ENCODE measurements around the gene CREBBP.

The CREBBP gene

GRCh38 chr16:3854750-3855541, 25.6 kb downstream of the CREBBP start:
- no peak for DNase-seq

DNA sequence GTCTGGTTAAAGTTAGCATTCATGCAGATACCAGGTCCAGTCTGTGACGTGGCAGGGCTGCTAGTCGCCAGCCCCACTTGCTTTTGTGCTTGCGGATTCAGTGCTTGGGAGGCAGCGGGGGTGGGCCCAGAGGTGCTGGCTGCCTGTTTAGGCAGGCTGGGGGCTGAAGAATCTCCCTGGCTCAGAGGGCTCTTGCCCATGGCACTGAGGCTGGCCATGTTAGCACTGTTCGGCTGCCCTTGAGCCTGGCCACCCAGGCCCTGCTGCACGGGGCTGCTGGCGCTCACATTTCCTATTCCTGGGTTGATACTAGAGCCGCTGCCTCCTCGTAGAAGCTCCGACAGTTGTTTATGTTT, 30.0 kb downstream of the CREBBP start:
- no peak for DNase-seq

- no peak for DNase-seq
Observed at GRCh38 chr16:3849751-3850543, 30.6 kb downstream of the CREBBP start.

DNA sequence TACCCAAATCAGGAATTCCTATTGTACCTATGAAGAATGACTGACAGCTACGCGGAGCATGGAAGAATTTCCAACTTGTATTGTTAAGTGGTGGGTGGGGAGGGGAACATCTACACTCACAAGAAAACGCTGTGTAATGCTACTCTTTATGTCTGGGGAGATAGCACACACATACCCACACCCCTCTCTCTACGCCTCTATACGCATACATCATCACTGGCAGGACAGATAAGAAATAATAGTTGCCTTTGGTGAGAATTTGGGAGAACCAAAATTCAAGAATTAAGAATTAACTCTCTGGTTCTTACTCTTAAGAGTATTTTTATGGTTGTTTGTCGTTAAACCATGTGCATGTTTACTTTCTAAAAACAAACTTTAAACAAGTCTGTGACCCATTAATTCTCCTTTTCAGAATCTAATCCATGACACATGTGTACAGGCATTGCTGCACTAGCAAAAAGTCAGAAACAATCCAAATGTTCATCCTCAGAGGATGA, 33.9 kb downstream of the CREBBP start:
- DNase-seq, result no peak

- no peak for DNase-seq
Observed at GRCh38 chr16:3846087-3846486, 34.4 kb downstream of the CREBBP start.

DNA sequence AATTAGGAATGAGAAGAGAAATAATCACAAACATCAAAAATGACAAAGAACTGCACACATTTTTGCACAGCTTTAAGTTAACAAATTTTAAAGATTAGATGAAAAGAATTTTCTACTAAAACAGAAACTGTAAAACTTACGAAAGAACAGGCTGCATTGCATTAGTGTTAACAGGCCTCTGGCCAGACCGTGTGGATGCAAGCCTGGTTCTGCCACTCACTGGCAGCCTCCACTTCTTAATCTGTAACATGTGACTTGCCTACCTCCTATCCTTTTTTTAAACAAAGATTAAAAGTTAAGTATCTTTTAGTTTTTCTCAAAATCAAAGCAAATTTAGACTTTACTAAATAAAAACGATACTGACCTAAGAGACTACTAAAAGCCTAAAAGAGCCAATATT, 37.5 kb downstream of the CREBBP start:
- no peak for DNase-seq

GRCh38 chr16:3841729-3842508, 38.6 kb downstream of the CREBBP start:
- no peak for DNase-seq

DNA sequence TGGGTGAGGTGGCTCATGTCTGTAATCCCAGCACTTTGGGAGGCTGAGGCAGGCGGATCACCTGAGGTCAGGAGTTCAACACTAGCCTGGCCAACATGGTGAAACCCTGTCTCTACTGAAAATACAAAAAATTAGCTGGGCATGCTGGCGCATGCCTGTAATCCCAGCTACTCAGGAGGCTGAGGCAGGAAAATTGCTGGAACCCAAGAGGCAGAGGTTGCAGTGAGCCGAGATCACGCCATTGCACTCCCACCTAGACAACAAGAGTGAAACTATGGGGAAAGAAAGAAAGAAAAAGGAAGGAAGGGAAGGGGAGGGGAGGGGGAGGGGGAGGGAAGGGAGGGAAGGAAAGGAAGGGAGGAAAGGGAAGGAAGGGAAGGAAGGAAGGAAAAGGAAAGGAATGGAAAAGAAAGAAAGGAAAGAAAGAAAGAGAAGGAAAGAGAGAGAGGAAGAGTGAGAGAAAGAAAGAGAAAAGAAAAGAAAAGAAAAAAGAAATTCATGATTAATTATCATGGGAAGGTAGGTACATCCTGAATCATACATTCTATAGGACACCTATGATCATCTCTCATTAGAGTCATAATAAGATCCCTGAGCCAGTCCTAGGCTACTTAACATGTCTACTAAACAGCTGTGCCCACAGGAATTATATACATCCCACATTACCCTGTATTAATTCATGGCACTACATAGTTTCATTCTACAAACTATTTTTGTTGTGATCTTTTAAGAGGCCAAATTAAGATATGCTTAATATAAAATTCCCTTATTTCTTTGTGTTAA, 40.9 kb downstream of the CREBBP start:
- DNase-seq, result no peak

GRCh38 chr16:3838600-3839401, 41.7 kb downstream of the CREBBP start:
- DNase-seq, result no peak

DNA sequence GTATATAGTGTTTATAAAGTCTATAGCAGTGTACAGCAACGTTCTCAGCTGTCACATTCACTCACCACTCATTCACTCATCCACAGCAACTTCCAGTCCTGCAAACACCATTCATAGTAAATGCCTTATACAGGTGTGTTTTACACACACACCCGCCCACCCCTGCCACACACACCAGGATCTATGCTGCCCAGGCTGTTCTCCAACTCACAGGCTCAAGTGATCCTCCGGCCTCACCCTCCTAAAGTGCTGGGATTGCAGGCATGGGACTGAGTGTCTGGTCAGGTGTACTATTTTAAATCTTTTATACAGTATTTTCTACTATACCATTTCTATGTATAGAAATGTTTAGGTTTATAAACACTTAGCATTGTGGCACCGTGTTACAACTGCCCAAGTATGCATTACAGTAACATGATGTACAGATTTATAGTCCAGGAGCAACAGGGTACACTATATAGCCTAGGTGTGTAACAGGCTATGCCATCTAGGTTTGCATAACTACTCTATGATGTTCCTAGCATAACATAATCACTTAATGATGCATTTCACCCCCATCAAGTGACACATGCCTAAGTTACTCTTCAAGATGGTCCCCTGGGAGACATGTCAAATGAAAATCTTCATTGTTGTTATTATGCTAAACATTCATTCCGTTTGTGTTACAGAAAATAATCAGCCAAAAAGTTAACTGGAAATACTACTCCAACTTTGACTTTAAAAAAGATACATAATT, 42.5 kb downstream of the CREBBP start:
- DNase-seq, result no peak

- DNase-seq, result no peak
Observed at GRCh38 chr16:3836641-3837040, 43.9 kb downstream of the CREBBP start.

DNA sequence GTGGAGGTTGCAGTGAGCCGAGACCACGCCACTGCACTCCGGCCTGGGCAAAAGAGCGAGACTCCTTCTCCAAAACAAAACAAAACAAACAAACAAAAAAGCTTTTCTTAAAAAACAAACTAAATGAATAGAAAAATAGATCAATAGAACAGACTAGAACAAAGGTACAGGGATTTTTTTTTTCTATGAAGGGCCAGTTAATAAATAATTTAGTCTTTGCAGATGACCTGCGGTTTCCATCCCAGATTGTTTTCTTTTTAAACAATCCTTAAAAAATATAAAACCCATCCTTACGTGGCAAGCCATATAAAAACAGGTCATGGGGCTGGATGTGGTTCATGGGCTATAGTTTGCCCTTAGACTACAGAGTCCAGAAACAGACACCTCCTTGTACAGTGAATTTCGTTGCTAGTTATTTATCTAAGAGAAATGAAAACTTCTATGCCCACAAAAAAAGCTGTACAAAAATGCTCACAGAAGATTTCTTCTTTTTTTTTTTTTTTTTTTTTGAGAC, 45.4 kb downstream of the CREBBP start:
- no peak for DNase-seq

DNA sequence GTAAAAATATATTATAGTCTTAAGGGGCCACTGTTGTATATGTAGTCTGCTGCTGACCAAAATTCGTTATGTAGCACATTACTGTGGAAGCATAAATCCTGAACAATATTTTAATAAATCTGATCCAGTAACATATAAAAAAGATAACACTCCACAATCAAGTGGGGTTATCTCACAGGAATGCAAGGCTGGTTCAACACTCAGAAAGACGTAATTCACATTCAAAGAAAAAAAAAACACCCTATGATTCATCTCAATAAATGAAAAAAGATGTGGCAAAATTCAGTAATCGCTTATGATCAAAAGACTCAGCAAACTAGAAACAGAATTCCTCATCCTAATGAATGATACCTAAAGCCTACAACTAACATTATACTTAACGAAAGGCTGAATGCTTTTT, 47.8 kb downstream of the CREBBP start:
- DNase-seq, result no peak

DNA sequence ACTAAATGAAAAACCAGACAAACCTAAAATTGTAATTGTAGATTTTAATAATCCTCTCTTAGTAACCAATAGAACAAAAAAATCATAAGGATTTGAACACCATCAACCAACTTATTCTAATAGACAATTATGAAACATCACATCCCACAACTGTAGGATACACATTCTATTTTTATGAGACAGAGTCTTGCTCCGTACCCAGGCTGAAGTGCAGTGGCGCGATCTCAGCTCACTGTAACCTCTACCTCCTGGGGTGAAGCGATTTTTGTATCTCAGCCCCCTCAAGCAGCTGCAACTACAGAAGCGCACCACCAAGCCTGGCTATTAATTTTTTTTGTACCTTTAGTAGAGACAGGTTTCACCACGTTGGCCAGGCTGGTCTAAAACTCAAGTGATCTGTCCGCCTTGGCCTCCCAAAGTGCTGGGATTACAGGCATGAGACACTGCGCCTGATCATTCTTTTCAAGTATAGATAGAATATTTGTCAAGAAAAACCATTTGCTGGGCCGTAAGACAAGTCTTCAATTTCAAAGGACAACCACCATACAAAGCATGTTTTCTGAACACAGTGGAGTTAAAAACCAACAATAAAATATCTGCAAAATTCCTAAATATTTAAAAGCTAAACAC, 49.8 kb downstream of the CREBBP start:
- DNase-seq, result no peak

DNA sequence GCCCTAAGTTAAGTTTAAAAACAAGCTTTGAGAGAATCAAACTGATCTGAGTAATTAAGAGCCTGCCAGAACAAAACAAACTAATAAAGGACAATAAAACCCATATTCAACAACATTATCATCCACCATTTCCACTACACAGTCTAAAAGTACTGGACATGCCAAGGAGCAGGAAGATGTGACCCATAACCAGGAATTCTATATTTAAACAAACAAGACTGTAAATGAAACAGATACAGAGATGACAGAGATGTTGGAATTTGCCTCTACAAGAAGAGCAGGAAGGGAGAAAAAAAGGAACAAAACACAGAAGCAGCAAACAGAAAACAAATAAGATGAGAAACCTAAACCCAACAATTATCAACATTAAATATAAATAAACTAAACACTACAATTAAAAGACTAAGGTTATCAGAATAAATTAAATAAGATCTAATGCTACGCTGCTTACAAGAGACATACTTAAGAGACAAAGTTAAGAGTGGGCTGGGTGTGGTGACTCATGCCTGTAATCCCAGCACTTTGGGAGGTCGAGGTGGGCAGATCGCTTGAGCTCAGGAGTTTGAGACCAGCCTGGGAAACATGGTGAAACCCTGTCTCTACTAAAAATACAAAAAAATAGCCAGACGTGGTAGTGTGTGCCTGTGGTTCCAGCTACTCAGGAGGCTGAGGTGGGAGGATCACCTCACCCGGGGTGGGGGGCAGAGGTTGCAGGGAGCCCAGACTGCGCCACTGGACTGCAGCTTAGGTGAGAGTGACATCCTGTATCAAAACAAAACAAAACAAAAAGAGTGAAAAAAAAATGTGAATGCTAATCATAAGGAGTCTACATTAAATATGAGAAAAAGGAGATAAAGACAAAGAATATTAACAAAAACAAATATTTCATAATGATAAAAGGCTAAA, 50.6 kb downstream of the CREBBP start:
- DNase-seq, result no peak

GRCh38 chr16:3825940-3826339, 54.6 kb downstream of the CREBBP start:
- no peak for DNase-seq

- DNase-seq, result peak; percentile 20
Observed at GRCh38 chr16:3825103-3825502, 55.4 kb downstream of the CREBBP start.

DNA sequence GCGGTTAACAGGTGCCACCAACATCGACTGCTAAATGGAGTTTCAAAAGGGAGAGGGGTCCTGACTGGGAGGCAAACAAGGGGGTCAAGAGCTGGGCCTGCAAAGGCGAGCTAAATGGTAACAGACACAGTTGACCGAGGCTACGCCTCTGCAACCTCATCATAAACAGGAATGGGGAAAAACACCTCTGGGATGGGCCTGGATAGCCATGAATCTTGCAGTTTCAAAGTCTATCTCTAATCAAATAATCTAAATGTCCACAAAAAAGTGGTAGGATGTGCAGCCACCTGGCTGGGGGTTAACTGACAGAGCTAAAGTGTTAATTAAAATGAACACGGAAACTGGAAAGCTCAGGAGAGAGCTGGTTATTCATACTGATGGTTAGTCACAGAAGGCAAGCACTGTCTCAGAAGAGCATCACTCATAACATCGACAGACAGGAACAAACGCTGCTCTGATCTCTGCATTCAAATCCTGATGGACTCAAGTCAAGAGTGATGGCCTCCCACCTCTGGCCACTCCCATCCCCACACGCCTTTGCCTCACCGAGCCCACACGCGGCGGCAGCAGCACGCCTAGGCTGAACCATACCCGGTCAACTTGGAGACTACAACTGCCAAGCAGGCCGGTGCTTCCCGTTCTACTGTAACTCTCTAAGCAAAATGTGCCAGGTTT, 56.3 kb downstream of the CREBBP start:
- no peak for DNase-seq

GRCh38 chr16:3823427-3823826, 57.1 kb downstream of the CREBBP start:
- no peak for DNase-seq
